Effector CD4-positive, alpha-beta T cell (primary cell): ENCODE measurements around the gene OVOL2. TPM values are rescaled to one million over a fixed set of nuclear protein-coding genes. Genes with fewer than 3 reads are reported as not detected.
"Not testable (repeated sequence)": the region's sequence is repeated elsewhere in the genome, so short reads cannot be mapped to it uniquely, and the experiment has no call there.

Experiments used
- DNase-seq: peaks from one replicate; pipeline ENCODE4 v3.0.0-alpha.2; 2020
- total RNA-seq: gene quantifications from one replicate; lab custom pipeline; 2026; lab: John Stamatoyannopoulos, UW

OVOL2 gene
- total RNA-seq: not detected

- no peak for DNase-seq
Measured at GRCh38 chr20:18057101-18057993, at the start of gene OVOL2. Gene OVOL2 (minus strand): TSS chr20:18057916. CDS start chr20:18057634, 282 bp downstream.

GRCh38 chr20:18103497-18103896, 45.8 kb upstream of the OVOL2 start:
- DNase-seq: no peak

DNA sequence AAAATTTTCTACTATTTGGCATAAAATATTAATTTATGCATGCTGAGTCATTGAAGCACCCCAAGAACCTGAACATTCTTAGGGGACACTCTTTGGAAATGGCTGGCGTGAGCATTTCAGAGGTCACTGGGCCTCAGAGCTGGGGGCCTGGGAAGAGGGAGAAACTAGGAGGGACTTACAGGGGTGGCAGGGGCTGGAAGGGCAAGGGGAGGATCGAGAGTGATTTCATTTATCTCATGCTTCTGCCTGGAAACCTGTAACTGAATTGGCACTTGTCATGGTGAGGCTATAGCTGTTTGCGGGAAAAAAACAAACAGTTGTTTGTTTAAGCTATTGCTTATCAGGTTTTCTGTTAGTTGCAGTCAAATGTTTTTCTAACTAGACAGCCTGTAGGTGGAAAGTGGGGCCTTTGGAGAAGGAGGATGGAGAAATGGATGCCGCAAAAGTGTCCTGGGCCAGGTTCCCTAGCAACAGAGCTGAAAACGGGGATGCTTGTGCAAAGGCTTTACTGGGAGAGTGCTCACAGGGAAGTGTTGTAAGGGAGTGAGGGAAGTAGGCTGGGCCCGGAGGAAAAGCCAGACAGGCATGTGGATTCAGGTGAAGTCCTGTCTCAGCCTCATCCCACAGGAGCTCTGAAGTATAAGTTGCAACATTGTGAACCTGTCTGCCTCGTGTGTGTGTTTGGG, 43.6 kb upstream of the OVOL2 start:
- no peak for DNase-seq

- DNase-seq: not testable (repeated sequence)
Measured at GRCh38 chr20:18100569-18100968, 42.9 kb upstream of the OVOL2 start.

GRCh38 chr20:18094191-18094590, 36.5 kb upstream of the OVOL2 start:
- DNase-seq: no peak

DNA sequence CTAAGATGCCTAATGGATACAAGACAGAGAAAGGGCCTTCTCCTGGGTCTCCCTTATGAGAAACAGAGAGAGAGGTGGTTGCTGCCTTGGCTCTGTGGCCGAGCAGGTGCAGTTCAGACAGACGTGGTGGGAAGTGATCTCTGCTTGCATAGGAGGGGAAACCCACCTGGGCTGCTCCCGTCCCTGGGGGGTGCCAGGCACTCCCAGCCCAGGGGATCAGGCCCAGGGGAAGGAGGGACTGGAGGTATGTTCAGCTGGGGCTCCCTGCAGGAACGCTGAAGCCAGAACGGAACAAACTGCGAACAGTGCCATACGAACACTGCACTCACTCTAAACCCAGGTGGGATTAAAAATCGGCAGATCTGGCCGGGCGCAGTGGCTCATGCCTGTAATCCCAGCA, 35.7 kb upstream of the OVOL2 start:
- no peak for DNase-seq

DNA sequence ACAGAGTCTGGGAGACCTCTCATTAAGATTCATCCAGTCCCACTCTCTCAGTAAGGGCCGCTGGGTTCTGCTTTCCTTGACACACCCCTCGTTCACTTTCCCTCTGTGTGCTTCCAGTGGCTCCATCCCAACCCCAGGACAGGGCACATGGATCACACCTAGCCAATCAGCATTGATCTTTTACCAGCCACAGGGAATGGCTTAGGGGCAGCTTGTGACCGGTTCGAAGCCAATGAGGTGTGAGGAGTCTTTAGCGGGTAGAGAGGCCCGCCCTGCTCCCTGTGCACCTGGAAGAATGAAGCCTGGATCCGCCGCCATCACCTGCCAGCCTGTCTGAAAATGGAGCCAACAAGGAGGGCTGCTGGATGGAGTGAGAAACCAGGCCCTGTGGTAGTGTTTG, 35.2 kb upstream of the OVOL2 start:
- DNase-seq: no peak

DNA sequence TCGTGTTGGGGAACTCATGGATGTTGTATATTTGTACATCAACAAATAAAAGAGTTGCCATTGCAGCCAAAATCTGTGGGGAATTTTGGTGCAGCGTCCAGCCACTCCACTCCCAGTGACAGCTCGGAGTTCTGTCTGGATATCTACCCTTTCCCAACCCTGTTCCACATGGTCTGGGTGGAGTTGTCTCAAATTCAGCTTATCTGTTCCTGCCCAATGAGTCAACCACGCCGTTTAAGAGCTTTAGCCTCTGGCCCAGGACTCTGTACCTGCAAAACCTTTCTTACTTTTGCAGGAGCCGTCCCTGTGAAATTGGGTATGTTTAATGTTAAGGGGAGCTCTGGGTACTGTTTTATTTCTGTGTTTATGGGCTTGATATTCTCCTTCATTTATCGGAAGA, 33.9 kb upstream of the OVOL2 start:
- no peak for DNase-seq

DNA sequence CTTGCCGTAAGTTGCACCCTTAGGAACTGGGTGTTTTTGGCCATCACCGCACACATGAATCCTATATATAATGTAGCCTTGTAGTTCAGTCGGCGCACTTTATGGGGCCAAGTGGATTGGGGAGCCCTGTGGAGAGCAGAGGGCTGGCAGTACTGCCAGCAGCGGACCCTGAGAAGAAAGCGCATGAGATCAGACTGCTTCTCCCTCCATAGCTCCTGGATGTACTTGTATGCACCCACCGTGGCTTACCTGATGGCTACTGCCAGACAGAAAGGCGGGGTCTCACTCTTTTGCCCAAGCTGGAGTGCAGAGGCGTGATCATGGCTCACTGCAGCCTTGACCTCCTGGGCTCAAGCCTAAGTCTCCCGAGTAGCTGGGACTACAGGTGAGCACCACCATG, 32.8 kb upstream of the OVOL2 start:
- no peak for DNase-seq

GRCh38 chr20:18090044-18090443, 32.3 kb upstream of the OVOL2 start:
- no peak for DNase-seq

DNA sequence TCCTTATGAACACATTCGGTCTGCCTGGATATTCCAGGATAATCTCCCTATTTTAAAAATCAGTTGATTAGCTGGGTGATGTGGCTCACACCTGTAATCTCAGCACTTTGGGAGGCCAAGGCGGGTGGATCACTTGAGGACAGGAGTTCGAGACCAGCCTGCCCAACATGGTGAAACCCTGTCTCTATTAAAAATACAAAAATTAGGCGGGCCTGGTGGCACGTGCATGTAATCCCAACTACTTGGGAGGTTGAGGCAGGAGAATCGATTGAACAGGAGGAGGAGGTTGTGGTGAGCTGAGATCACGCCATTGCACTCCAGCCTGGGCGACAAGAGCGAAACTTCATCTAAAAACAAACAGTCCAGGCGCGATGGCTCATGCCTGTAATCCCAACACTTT, 31.1 kb upstream of the OVOL2 start:
- not testable (repeated sequence) for DNase-seq

DNA sequence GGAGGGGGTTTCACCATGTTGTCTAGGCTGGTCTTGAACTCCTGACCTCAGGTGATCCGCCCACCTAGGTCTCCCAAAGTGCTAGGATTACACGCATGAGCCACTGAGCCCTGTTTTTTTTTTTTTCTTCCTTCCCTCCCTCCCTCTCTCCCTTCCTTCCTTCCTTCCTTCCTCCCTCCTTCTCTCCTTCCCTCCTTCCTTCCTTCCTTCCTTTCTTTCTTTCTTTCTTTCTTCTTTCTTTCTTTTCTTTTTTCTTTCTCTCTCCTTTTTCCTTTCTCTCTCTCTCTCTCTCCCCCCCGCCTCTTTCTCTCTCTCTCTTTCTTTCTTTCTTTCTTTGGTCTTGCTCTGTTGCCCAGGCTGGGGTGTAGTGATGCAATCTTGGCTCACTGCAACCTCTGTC, 30.6 kb upstream of the OVOL2 start:
- DNase-seq: not testable (repeated sequence)

GRCh38 chr20:18087054-18087453, 29.3 kb upstream of the OVOL2 start:
- DNase-seq: no peak

GRCh38 chr20:18080836-18081235, 23.1 kb upstream of the OVOL2 start:
- DNase-seq: not testable (repeated sequence)

GRCh38 chr20:18079756-18080353, 22.1 kb upstream of the OVOL2 start:
- DNase-seq: no peak

DNA sequence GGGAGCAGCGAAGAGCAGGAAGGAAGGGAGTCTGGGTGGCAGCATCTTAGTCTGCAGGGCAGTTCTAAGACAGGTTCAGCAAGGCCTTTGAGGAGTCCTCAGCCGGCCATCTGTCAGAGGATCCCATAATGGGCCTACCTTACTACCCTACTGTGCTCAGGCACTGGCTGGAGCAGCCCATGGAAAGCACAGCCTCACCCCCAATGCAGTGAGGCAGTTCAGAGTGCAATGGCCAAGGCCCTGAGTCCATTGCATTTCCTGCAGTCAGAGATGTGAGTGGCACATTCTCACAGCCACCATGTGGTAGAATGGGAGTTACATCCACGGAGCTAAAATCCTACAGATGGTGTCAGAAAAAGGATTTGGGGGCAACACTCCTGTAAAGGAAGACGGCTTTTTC, 19.4 kb upstream of the OVOL2 start:
- no peak for DNase-seq

DNA sequence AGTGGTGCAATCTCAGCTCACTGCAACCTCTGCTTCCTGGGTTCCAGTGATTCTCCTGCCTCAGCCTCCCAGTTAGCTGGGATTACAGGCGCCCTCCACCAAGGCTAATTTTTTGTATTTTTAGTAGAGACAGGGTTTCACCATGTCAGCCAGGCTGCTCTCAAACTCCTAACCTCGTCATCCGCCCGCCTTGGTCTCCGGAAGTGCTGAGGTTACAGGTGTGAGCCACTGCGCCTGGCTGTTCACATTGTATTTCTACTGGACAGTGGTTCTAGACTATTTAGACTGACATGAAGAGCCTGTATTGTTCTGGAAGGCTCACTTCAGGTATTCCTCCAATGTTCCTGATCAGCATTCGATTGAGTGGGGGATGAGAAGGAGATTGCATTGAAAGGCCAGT, 14.8 kb upstream of the OVOL2 start:
- DNase-seq: no peak

DNA sequence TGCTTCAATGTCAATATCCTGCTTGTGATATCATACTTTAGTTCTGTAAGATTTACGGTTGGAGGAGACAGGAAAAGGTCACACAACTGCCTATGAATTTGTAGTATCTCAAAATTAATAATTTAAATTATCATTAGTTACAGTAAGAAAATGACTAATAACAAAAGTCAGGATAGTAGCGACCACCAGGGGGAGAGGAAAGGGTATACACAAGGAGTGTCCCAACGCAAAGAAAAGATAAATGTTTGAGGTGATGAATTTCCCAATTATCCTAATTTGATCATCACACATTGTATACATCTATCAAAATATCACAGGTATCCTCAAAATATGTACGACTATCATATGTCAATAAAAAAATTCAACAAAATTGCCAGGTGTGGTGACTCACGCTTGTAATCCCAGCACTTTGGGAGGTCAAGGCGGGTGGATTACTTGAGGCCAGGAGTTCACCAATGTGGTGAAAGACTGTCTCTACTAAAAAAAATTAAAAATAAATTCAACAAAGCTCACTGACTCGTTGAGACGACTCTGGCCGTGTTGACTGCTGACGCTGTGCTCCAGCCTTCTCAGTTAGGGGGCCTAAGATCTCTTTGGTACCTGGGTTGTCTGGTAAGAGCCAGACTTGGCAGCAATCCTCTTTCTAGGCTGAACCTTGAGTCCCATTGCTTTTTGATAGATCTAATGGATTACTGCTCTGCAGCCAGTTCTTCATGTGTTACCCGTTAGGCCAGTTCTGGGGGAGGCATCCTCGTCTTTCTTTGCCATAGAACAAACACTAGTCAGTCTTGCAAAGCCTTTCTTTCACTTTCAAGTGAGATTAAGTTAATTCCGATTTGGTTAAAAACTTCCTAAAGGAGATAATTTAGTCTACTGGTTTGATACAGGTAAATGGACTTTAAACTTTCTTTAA, 9.0 kb upstream of the OVOL2 start:
- no peak for DNase-seq

DNA sequence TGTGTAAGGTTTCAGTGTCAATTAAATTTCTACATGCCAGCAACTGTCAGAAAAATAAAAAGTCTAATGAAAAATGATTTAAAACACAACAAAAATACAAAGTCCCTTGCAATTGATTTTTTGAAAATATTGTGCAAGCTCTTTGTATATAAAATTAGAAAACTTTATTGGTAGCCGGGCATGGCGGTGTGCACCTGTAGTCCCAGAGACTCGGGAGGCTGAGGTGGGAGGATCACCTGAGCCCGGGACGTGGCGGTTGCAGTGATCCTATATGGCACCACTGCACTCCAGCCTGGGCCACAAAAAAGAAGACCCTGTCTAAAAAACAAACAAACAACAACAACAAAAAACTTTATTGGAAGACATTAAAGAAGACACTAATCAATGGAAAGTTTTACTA, 6.0 kb upstream of the OVOL2 start:
- DNase-seq: no peak

- no peak for DNase-seq
Measured at GRCh38 chr20:18059603-18060002, 1.9 kb upstream of the OVOL2 start.

DNA sequence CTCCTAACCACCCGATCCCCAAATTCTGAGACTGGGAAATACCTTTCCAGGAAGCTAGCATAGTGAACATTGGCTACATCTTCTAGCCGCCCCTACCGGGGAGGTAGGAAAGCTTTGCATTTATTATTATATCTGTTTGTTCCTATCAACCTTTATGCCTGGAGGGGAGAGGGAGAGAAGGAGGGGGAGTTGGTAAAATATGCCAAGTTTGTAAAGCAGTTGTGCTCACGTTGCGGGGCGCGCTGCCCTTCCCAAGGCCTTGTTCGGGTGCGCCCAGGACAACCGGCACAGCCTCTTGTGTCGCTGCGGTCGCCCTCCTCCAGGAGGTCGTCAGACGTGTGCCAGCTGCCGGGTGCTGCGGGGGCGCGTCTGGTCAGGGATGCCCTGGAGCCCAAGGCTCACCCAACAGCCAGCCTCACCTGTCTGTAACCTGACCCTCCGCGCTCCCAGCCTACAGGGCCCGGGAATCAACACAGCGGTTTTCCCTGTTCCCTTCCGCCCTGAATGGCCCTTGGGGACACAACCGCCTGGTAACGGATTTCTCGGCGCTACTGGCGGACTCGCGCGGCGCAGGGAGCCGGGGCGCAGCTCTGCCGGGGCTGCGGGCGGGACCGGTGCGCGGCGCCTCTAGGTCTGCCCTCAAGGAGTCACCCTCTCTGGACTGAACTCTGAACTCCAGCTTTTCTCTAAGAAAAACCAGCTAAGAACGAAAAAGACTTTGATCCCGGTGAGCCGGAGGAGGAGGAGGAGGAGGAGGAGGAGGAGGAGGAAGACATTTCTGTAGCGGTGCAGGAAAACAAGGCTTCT, 1.1 kb upstream of the OVOL2 start:
- no peak for DNase-seq

GRCh38 chr20:18057994-18058349, 256 bp upstream of the OVOL2 start:
- no peak for DNase-seq
